Hematopoietic multipotent progenitor cell (in vitro differentiated cells): Measurements from ENCODE around the gene PAQR6. TPM values are rescaled to one million over a fixed set of nuclear protein-coding genes. Genes with fewer than 3 reads are reported as not detected.
"Not testable (repeated sequence)": the region's sequence is repeated elsewhere in the genome, so short reads cannot be mapped to it uniquely, and the experiment has no call there.

Experiments
- DNase-seq, 3 donors: peaks; one replicate each; pipeline ENCODE4 v3.0.0-alpha.2; 2011 to 2015; ENCODE audit warnings: low read depth in 2 of 3, low spot score in 2 of 3
- total RNA-seq: library from RNA; depleted of rRNA; stranded (reverse); fragments of >200 nt; gene quantifications from one replicate; pipeline ENCODE4 v1.2.3, GENCODE V29; 2012

The PAQR6 gene
- total RNA-seq, 1 donor, result 2.2 TPM

DNA sequence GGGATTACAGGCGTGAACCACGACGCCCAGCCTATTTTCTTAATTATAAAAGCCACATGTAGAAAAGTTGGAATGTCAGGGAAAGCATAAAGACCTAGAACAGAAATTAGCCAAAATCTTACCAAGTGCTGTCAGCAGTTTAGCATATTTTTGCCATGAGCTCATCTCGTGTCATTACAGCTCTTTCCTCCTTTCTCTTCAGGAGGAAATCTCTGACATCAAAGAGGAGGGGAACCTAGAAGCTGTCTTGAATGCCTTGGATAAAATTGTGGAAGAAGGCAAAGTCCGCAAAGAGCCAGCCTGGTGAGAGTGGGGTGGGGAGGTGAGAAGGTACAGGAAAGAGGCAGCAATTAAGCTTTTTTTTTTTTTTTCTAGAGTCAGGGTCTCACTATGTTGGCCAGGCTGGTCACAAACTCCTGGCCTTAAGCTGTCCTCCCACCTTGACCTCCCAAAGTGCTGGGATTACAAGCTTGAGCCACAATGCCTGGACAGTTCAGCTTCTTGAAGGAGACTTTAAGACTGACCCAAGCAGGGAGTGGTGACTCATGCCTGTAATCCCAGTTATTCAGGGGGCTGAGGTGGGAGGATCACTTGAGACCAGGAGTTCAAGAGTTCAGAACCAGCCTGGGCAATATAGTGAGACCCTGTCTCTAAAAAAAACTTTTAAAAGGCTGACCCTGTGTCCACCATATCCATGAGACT is 14.3 kb downstream of the PAQR6 start:
- DNase-seq, result no peak

GRCh38 chr1:156232201-156232894 is 15.5 kb downstream of the PAQR6 start:
- no peak for DNase-seq

DNA sequence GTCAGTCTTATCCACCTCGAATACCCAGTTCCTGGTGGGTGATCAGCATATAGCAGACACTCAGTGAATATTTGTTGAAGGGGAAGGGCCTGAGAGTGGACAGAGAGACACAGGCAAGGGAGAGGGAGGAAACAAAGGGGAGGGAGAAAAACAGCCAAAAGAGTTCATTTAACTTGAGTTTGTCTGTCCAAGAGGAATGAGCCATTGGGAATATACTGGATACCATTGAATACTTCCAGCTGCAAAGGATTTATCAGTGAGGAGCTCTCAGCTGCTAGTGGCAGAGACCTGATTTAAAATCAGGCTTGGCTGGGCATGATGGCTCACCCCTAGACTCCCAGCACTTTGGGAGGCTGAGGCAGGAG is 17.4 kb downstream of the PAQR6 start:
- DNase-seq, result no peak

DNA sequence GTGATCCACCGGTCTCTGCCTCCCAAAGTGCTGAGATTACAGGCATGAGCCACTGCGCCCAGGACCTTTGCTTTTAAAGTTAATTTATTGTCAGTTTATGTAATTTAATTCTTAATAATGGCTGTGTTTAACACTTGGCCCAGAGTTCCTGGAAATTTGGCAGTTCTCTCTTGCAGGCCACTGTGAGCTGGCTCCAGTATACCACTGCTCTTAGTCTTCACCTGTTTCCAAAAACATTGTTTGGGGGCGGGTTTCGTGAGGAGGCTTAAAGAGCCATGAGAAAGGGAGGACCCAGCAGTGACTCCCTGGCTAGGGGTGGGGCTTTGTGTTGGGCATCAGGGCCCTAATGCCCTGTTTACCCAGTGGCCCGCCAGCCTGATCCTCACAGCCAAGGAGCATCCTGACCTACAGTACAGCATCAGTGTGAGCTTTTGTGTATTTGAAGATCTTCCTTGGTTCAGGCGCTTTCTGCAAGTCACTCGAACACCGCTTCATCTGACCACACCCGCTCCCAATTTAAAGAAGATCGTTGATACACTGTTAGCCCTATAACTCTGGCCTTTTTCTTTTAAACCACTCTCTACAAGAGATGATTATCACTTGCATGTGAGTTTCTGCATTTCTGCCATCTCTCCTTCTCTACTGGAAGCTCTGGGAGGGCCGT is 17.9 kb downstream of the PAQR6 start:
- no peak for DNase-seq

- no peak for DNase-seq
Measured at GRCh38 chr1:156228501-156228900, 19.4 kb downstream of the PAQR6 start.

- no peak for DNase-seq
Measured at GRCh38 chr1:156226782-156227181, 21.1 kb downstream of the PAQR6 start.

DNA sequence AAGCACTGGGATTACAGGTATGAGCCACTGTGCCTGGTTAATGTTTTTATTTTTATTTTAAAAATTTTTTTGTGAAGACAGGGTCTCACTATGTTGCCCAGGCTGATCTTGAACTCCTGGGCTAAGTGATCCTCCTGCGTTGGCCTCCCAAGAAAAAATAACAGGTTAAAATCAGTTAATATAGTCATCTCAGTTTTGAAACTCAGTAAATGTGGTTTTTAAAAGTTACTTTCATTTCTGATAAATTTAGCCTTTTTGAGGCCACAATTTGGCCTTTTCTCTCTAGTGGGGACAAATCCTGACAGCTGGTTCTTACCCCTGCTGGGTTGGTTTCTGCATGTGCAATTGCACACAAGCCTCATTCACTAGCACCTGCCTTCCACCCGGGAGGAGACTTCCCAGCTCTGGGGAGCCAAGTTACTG is 21.7 kb downstream of the PAQR6 start:
- no peak for DNase-seq

DNA sequence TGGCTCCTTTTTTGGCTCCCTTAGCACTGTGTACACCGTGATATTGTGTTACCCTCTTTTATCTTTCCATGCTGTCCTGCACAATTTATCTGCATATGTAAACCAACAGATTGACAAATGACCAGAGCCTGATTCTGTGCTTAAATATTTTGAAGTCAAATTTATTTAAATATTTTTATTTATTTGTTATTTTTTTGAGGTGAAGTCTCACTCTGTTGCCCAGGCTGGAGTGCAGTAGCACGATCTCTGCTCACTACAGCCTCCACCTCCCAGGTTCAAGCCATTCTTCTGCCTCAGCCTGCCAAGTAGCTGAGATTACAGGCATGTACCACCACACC is 22.2 kb downstream of the PAQR6 start:
- DNase-seq, result no peak

- DNase-seq, result no peak
Measured at GRCh38 chr1:156221986-156222692, 25.7 kb downstream of the PAQR6 start.

DNA sequence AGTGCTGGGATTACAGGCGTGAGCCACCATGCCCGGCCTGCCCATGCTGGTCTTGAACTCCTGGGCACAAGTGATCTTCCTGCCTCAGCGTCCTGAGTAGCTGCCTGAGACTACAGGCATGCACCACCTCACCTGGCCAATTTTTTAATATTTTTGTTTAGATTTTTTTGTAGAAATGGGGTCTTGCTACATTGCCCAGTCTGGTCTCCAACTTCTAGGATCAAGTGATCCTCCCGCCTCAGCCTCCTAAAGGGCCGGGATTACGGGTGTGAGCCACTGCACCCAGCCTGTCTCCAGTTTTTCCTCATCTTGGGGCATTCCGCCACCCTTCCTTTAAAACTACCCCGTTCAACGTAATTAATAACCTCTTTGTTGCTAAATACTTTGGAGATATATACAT is 27.6 kb downstream of the PAQR6 start:
- no peak for DNase-seq

DNA sequence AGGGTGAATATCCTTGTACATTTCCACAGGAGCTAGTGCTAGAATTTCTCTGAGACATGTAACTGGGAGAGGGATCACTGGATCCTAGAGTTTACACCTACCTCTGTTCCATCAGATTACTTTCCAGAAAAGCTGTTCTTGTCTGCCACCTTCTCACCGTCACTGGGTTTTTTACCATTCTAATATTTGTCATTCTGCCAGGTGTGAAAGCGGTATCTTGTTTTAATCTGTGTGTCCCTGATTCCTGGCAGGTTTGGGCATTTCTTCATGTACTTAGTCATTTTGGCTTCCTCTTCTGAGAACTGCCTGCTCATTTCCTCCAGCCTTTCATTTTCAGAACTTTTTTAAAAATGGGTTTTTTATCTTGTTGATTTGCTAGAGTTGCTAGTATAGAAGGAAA is 30.0 kb downstream of the PAQR6 start:
- DNase-seq, result peak in 2 of 3 donors; percentile 77 to 85

GRCh38 chr1:156216361-156217086 is 31.3 kb downstream of the PAQR6 start:
- DNase-seq, result not testable (repeated sequence)

DNA sequence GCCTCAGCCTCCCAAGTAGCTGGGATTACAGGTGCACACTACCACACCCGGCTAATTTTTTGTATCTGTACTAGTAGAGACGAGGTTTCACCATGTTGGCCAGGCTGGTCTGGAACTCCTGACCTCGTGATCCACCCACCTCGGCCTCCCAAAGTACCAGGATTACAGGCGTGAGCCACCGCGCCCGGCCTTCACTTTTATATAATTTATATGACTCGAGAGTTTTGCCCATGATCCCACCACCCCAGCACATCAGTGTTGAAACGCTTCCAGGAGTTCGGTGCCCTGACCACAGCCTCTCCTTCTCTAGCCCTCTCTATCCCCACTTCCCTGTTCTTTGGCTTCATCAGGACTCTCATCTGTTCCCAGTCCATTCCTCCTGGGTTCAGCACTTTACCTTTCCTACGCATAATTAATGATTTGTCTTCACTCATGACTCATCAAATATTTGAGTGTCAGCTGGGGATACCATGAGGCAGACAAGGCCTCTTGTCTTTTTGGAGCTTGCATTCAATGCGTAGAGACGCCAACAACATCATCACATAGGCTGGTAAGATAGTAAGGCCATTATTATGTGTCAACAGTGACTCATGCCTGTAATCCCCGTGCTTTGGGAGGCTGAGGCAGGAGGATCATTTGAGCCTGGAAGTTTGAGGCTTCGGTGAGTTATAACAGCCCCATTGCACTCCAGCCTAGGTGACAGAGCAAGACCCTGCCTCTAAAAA is 33.7 kb downstream of the PAQR6 start:
- no peak for DNase-seq

DNA sequence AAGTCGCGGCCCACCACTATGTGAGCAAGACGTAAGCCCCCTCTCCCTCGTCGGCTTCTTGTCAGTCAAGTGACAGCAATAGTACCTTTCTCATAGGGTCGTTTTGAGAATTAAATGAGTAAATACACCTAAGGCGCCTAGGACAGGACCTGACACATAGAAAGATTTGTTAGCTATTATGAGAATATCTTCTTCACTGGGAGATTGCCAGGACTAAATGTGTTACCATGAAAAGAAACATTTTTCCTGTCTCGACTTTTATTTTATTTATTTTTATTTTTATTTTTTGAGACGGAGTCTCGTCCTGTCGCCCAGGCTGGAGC is 34.3 kb downstream of the PAQR6 start:
- peak in 1 of 3 donors; percentile 25 for DNase-seq

DNA sequence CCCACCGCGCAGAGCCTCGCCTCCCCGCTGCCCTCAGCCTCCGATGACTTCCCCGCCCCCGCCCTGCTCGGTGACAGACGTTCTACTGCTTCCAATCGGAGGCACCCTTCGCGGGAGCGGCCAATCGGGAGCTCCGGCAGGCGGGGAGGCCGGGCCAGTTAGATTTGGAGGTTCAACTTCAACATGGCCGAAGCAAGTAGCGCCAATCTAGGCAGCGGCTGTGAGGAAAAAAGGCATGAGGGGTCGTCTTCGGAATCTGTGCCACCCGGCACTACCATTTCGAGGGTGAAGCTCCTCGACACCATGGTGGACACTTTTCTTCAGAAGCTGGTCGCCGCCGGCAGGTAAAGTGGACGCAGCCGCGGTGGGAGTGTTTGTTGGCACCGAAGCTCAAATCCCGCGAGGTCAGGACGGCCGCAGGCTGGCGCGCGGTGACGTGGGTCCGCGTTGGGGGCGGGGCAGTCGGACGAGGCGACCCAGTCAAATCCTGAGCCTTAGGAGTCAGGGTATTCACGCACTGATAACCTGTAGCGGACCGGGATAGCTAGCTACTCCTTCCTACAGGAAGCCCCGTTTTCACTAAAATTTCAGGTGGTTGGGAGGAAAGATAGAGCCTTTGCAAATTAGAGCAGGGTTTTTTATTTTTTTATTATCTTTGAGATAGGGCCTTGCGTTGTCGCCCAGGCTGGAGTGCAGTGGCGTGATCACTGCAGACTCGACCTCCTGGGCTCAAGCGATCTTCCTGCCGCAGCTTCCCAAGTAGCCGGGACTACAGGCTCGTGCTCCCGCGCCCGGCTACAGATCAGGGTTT is 34.8 kb downstream of the PAQR6 start, which contains the start of gene PMF1:
PMF1 (plus strand) TSS at position 175 of the 811 bp plus-strand sequence; CDS start at position 184, 9 bp downstream.
- peak; percentile 87 to 97 (median 96) for DNase-seq

DNA sequence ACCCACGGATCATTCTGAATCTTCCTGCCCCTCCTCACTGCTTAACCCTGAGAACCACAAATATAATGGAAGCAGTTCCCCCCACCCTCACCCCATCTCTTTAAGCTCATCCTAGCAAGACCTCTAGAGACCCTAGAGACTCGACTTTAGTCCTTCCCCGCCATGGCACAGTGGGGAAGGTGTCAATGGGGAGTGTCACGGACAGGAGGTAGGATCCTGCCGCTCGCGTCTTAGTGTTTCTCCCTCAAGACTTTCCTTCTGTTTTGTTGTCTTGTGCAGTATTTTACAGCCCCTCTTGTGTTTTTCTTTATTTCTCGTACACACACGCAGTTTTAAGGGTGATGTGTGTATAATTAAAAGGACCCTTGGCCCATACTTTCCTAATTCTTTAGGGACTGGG is 35.7 kb downstream of the PAQR6 start:
- no peak for DNase-seq

DNA sequence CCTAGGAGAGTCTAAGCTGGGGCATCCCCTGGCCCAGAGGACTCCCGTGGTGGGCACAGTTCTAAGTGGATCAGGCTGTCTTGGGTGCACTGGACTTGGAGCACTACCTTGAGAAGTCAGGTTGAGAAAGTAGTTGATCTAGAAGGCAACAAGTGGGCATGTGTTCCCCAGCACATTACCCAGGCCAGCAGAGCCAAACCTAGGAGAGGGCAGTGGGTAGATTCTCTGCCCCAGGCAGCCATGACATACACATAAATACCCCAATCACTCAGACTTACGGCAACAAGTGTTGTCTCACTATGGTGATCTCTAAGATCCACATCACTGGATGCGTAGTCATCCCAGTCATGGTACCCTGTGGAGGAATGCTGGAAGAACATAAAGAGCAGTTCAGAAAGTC is 36.6 kb downstream of the PAQR6 start:
- DNase-seq, result no peak

DNA sequence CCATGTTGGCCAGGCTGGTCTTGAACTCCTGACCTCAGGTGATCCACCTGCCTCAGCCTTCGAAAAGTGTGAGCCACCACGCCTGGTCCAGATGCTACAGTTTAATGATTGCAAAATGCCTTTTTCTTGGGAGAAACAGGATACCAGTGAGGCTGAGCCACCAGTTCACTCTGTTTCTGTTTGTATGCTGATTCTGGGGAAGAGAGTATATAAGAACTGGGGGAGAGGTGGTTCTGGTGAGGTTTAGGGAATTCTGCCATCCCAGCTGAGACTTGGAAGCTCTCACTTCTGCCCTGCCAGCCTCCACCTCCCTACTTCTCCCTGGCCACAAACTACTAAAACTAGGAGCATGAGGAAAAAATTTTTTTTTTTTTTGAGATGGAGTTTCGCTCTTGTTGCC is 43.2 kb downstream of the PAQR6 start:
- no peak for DNase-seq

GRCh38 chr1:156203331-156203730 is 44.5 kb downstream of the PAQR6 start:
- no peak for DNase-seq
